ENCODE data around the gene CELSR1.
"Not testable (repeated sequence)": the region's sequence is repeated elsewhere in the genome, so short reads cannot be mapped to it uniquely, and the experiment has no call there.

The CELSR1 gene

GRCh38 chr22:46415776-46416519 lies 121.5 kb downstream of the CELSR1 start:
- DNase-seq, result no peak

DNA sequence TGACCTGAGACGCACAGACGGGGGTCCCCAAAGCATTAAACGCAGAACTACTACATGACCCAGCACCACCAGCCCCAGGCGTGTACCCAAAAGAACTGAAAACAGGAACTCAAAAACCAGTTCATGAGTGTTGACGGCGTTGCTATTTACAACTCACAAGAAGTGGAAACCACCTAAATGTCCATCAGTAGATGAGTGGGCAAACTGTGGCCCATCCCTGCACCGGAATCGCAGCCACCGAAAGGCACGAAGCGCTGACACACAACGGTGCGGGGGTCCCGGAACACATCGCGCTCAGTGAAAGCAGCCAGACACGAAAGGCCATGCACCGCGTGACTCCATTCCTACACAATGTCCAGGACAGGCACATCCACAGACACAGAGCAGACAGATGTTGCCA lies 122.7 kb downstream of the CELSR1 start:
- DNase-seq, result no peak

DNA sequence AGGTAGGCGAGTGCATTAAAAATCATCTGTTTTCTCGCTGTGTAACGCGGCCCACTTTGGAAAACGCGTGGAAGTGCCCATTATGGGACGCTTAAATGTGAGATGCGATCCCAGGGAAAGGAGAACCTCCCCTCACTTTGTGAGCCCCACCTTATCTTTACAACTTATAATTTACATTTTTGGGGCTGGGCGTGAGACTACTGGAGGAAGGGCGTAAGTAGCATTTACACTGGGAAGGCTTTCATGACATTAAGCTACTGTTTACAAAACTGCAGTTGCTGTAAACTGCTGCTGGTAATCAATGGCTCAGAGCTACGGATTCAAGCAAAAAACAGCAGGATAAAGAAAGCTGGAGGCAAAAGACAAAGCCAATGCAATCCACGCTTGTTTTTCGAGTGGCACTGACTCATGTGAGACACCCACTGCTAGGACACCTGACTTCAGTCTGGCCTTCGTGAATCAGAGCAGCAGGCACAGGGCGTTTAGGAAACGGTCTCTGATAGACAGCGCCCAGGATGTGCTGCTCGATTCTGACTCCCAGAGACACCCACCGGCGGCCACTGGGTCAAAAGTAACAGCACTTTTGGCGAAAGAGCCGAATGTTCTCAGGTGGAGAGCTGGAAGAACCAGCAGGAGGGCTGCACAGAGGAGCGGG lies 123.6 kb downstream of the CELSR1 start:
- no peak for DNase-seq

GRCh38 chr22:46411347-46411746 lies 126.1 kb downstream of the CELSR1 start:
- no peak for DNase-seq

DNA sequence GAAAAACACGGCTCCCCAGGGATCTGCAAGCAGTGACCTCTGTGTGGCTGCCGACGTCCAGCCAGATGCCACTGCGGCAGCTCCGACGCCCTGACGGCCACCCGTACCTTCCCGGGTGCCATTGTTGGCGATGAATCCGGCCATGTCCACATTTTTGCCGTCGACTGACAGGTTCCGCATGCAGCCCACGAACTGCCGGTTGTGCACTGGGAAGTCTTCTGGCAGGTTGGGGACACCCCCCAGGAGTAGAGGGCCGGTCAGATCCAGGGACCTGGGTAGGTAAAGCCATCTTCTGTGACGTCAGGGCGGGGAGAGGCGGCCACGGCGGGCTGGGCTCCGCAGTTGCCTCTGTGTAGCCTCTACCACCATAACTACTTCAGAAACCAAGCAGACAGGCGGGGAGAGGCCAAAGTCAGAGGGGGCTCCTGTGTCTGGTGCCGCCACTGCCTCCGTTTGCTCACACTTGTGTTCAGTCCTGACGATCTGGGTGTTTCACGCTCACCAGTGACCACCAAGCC lies 127.1 kb downstream of the CELSR1 start:
- no peak for DNase-seq

- DNase-seq, result no peak
Observed at GRCh38 chr22:46409631-46410210, 127.7 kb downstream of the CELSR1 start.

GRCh38 chr22:46408568-46409506 lies 128.6 kb downstream of the CELSR1 start:
- DNase-seq, result no peak

DNA sequence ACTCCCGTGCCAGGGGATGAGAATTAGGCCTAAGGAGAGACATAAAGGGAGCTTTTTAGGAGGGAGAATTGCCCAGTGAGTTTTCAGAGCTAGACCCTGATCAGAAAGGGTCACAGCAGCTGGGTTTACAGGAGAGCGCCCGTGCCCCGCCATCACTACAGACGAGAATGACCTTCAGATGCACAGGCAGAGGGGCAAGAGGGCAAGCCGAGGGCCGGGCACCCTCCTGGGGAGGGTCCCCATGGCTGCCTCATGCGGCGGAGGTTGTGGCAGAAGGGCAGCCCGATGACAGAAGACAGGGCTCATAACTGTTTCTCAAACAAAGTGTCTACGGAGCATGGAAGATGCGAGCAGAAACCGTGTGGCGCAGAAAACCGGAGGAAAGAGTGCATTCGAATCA lies 129.7 kb downstream of the CELSR1 start:
- DNase-seq, result no peak

DNA sequence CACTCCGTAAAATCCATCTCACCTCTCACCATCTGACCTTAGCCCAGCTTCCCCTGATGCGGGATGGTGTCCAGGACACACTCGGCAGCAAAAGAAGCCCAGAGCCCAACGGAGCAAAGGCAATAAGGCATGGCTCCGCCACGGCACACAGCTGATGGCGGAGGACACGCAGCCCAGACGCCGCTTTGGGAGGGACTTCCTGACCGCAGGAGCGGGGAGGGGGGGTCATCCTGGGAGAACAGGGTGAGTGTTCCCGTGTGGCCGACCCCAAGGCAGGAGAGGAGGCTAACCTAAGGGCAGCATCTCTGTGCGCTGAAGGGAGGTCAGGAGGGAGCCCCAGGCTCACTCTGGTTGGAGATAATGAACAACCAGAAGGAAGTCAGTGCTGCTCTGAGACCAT lies 130.6 kb downstream of the CELSR1 start:
- no peak for DNase-seq

DNA sequence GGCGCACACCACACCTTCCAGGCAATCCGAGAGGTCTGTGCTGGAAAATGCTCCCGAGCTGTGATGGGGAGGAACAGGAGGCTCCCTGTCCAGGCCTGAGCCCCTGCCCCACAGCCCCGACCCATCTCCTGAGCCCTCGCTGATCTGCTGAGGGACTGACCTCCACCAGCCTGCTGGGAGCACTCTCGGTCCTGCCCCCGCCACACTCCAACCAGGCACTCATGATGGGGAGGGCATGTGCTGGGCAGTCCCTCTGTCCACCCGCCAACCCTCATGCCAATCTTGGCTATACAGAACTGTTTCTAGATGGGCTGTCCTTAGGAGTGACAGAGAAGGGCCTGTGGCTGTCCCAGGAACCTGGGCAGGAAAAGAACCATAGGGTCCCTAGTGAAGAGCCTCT lies 131.1 kb downstream of the CELSR1 start:
- DNase-seq, result no peak

GRCh38 chr22:46405901-46406300 lies 131.5 kb downstream of the CELSR1 start:
- DNase-seq, result no peak

DNA sequence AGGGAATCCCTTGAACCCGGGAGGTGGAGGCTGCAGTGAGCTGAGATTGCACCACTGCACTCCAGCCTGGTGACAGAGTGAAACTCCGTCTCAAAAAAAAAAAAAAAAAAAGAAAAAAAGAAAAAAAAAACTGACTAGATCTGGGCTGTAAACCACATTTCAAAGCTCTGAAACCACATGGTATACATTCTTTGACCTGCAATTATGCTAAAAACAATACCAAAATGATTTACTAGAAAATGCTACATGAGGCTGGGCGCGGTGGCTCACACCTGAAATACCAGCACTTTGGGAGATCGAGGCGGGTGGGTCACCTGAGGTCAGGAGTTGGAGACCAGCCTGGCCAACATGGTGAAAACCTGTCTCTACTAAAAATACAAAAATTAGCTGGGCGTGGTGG lies 133.5 kb downstream of the CELSR1 start:
- not testable (repeated sequence) for DNase-seq

DNA sequence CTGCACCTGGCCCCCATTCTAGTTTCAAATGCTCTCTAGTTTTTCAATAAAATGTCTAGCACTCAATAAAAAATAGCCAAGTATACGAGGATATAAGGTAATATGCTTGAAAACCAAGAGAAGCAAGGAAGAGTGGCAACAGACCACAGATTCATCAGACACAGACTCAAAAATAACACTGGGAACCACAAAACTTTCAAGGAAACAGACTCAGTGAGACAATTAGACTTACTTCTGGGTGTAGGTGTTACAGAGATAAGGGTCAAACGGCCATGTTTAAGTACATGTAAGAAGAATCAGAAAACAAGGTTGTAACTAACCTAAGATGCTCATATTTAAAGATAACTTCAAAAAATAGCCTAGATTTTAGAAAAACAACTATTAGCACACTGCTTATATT lies 134.9 kb downstream of the CELSR1 start:
- DNase-seq, result no peak

DNA sequence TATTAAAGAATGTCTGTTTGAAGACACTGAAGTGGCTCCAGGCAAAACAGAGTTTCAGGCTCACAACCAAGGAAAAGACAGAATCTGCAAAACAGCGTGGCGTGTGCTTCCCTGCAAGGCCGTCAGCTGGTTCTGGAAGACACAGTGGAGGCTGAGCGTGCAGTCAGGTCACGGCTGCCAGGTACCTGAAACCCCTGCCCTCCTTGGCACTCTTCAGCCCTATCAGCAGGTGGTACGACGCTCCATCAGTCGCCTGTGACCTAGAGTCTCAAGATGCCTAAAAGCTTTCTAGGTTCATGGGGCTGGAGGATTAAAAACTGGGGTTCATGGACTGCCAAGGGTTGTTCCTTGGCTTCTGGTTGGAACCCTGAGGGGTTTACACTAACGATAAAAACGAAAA lies 136.1 kb downstream of the CELSR1 start:
- DNase-seq, result no peak

- DNase-seq, result no peak
Observed at GRCh38 chr22:46399251-46400024, 138.0 kb downstream of the CELSR1 start.

GRCh38 chr22:46397951-46398350 lies 139.5 kb downstream of the CELSR1 start:
- no peak for DNase-seq

DNA sequence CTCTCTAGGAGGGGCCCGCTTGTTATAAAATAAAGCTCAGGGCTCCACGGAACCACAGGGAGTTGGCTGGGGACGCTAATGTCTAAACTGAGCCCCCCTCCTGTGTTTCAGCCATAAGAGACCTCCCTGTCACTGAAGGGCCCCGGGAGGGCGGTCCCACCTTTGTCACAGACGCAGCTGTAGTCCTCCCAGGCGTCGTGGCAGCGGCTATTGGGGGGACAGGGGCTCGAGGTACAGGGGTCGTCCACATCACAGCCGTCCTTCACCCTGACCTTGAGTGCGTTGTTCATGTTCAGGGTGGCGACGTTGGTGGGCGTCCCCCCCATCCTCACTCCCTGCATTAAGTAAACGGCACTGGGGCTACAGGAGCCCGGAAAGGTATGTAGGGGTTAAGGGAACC lies 139.9 kb downstream of the CELSR1 start:
- DNase-seq, result no peak

DNA sequence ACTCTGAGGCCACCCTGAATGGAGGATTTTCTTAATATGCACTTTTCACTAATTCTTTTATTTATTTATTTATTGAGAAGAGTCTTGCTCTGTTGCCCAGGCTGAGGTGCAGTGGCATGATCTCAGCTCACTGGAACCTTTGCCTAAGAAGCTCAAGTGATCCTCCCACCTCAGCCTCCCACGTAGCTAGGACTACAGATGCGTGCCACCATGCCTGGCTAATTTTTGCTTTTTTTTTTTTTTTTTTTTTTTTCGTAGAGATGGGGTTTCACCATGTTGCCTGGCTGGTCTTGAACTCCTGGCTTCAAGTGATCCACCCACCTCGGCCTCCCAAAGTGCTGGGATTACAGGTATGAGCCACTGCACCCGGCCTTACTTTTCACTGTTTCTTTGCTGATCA lies 140.4 kb downstream of the CELSR1 start:
- DNase-seq, result not testable (repeated sequence)

GRCh38 chr22:46395145-46395544 lies 142.3 kb downstream of the CELSR1 start:
- DNase-seq, result no peak

DNA sequence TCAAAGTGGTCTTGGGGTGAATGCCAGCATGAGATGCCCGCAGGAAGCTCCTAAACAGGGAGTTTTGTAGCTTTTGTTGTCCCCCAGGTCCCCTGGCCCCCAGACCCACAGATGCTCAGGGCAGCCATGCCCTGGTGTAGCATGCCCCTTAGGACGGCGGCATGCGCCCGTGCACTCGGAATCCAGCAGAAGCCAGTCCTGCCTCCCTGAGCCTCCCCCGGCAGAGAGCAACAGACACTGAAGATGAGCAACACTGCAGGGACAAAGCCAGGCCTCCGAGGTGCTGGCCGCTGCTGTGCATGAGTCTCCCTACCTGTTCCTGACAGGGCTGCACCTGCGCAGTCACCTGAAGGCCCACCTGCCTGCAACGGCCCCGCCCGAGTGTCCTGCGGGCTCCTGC lies 142.8 kb downstream of the CELSR1 start:
- no peak for DNase-seq

- DNase-seq, result no peak
Observed at GRCh38 chr22:46393873-46394272, 143.5 kb downstream of the CELSR1 start.

Data from NCI-H345 (cell line).